ENCODE results near the gene NGLY1. TPM values are rescaled to one million over a fixed set of nuclear protein-coding genes. Genes with fewer than 3 reads are reported as not detected.

The NGLY1 gene
- total and polyA plus RNA-seq, 2 of the 8 experiments (the other 6 are each of a cell fraction or from before 2014, with no cell fraction given) = 3.1 to 24.8 TPM

DNA sequence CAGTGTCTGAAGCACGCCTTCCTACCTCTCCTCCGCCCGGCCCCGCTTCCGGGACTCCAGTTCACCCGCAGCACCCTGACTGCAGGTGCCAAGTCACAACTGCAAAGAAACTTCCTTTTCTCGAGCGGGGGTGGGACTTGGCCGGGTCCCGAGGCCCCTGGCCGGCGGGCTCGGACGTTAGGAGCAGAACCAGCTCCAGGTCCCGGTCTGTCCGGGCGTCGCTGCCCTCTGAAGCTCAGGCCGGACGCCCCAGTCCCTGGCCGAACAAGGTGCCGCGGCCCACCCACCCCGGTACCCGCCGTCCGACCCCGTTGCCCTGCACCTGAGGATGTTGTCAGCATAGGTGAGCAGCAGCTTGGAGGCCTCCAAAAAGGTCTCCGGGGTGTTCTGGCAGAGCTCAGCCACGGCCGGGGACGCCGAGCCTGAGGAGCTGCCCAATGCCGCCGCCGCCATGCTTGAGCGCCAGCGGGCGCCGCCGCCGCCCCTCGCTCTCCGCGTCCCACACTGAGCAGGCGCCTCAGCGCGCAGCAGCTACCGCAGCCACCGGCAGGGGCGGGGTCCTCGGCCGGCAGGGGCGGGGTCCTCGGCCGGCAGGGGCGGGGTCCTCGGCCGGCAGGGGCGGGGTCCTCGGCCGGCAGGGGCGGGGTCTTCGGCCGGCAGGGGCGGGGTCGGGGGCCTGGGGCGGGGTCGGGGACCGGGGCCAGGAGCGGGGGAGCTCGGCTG lies at the start of gene NGLY1 (continued):
- TF ChIP-seq, protein P1, sequence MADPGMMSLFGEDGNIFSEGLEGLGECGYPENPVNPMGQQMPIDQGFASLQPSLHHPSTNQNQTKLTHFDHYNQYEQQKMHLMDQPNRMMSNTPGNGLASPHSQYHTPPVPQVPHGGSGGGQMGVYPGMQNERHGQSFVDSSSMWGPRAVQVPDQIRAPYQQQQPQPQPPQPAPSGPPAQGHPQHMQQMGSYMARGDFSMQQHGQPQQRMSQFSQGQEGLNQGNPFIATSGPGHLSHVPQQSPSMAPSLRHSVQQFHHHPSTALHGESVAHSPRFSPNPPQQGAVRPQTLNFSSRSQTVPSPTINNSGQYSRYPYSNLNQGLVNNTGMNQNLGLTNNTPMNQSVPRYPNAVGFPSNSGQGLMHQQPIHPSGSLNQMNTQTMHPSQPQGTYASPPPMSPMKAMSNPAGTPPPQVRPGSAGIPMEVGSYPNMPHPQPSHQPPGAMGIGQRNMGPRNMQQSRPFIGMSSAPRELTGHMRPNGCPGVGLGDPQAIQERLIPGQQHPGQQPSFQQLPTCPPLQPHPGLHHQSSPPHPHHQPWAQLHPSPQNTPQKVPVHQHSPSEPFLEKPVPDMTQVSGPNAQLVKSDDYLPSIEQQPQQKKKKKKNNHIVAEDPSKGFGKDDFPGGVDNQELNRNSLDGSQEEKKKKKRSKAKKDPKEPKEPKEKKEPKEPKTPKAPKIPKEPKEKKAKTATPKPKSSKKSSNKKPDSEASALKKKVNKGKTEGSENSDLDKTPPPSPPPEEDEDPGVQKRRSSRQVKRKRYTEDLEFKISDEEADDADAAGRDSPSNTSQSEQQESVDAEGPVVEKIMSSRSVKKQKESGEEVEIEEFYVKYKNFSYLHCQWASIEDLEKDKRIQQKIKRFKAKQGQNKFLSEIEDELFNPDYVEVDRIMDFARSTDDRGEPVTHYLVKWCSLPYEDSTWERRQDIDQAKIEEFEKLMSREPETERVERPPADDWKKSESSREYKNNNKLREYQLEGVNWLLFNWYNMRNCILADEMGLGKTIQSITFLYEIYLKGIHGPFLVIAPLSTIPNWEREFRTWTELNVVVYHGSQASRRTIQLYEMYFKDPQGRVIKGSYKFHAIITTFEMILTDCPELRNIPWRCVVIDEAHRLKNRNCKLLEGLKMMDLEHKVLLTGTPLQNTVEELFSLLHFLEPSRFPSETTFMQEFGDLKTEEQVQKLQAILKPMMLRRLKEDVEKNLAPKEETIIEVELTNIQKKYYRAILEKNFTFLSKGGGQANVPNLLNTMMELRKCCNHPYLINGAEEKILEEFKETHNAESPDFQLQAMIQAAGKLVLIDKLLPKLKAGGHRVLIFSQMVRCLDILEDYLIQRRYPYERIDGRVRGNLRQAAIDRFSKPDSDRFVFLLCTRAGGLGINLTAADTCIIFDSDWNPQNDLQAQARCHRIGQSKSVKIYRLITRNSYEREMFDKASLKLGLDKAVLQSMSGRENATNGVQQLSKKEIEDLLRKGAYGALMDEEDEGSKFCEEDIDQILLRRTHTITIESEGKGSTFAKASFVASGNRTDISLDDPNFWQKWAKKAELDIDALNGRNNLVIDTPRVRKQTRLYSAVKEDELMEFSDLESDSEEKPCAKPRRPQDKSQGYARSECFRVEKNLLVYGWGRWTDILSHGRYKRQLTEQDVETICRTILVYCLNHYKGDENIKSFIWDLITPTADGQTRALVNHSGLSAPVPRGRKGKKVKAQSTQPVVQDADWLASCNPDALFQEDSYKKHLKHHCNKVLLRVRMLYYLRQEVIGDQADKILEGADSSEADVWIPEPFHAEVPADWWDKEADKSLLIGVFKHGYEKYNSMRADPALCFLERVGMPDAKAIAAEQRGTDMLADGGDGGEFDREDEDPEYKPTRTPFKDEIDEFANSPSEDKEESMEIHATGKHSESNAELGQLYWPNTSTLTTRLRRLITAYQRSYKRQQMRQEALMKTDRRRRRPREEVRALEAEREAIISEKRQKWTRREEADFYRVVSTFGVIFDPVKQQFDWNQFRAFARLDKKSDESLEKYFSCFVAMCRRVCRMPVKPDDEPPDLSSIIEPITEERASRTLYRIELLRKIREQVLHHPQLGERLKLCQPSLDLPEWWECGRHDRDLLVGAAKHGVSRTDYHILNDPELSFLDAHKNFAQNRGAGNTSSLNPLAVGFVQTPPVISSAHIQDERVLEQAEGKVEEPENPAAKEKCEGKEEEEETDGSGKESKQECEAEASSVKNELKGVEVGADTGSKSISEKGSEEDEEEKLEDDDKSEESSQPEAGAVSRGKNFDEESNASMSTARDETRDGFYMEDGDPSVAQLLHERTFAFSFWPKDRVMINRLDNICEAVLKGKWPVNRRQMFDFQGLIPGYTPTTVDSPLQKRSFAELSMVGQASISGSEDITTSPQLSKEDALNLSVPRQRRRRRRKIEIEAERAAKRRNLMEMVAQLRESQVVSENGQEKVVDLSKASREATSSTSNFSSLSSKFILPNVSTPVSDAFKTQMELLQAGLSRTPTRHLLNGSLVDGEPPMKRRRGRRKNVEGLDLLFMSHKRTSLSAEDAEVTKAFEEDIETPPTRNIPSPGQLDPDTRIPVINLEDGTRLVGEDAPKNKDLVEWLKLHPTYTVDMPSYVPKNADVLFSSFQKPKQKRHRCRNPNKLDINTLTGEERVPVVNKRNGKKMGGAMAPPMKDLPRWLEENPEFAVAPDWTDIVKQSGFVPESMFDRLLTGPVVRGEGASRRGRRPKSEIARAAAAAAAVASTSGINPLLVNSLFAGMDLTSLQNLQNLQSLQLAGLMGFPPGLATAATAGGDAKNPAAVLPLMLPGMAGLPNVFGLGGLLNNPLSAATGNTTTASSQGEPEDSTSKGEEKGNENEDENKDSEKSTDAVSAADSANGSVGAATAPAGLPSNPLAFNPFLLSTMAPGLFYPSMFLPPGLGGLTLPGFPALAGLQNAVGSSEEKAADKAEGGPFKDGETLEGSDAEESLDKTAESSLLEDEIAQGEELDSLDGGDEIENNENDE (IDR thresholded peaks at IDR 0.05; ENCODE audit: insufficient replicate concordance, low read length) = no peak
- TF ChIP-seq CHD1 (IDR thresholded peaks at IDR 0.05; ENCODE audit: low read depth, low read length) (no peak), FOSL1 (IDR thresholded peaks at IDR 0.05; ENCODE audit: insufficient read depth, low read depth, low read length) (no peak), POLR2AphosphoS5 (IDR thresholded peaks at IDR 0.05; ENCODE audit: low read depth, low read length) (peak; percentile 76), PHF8 (conservative IDR thresholded peaks at IDR 0.05; ENCODE audit: low read depth, low read length) (peak; percentile 73), POLR2A (IDR thresholded peaks at IDR 0.05; ENCODE audit: control extremely low read depth in 1 of 2, low read depth in 2 of 2, low read length in 2 of 2) (peak; percentile 90 to 93), ASH2L (IDR thresholded peaks at IDR 0.05; ENCODE audit: low read length) (peak; percentile 70), CHD2 (IDR thresholded peaks at IDR 0.05; ENCODE audit: low read length) (no peak), JUN (IDR thresholded peaks at IDR 0.05; ENCODE audit: low read depth, low read length) (no peak)
- TF ChIP-seq, protein P2, sequence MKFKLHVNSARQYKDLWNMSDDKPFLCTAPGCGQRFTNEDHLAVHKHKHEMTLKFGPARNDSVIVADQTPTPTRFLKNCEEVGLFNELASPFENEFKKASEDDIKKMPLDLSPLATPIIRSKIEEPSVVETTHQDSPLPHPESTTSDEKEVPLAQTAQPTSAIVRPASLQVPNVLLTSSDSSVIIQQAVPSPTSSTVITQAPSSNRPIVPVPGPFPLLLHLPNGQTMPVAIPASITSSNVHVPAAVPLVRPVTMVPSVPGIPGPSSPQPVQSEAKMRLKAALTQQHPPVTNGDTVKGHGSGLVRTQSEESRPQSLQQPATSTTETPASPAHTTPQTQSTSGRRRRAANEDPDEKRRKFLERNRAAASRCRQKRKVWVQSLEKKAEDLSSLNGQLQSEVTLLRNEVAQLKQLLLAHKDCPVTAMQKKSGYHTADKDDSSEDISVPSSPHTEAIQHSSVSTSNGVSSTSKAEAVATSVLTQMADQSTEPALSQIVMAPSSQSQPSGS (IDR thresholded peaks at IDR 0.05; ENCODE audit: low read length) = no peak
